GM12801 (cell line): ENCODE measurements around the gene SSH2.

Experiments
- CTCF ChIP-seq: IDR thresholded peaks from one replicate; pipeline ENCODE4 v1.5.1; 2011; ENCODE audit warnings: control low read depth; ENCODE audit not compliant: insufficient read length; ENCODE audit errors: extremely low read depth

Gene SSH2

GRCh38 chr17:29846298-29846697, 83.7 kb downstream of the SSH2 start:
- TF ChIP-seq CTCF: no peak

GRCh38 chr17:29844339-29845048, 85.5 kb downstream of the SSH2 start:
- no peak for TF ChIP-seq CTCF

- TF ChIP-seq CTCF: no peak
Observed at GRCh38 chr17:29840884-29841283, 89.1 kb downstream of the SSH2 start.

GRCh38 chr17:29839656-29840055, 90.4 kb downstream of the SSH2 start:
- TF ChIP-seq CTCF: no peak

GRCh38 chr17:29838961-29839360, 91.1 kb downstream of the SSH2 start:
- no peak for TF ChIP-seq CTCF

GRCh38 chr17:29837531-29837930, 92.5 kb downstream of the SSH2 start:
- no peak for TF ChIP-seq CTCF

- no peak for TF ChIP-seq CTCF
Observed at GRCh38 chr17:29836643-29837042, 93.4 kb downstream of the SSH2 start.
